Gastroesophageal sphincter (tissue), 3 donors: Measurements from ENCODE around the gene LTO1.

Experiments used
- EP300 ChIP-seq: sonication (generic); formaldehyde crosslinking; IDR thresholded peaks from one replicate; pipeline ENCODE4 v1.6.1; 2017; ENCODE audit warnings: antibody characterized with exemption, mild to moderate bottlenecking
- POLR2A ChIP-seq, 2 donors: fragments of 450-650 bp; IDR thresholded peaks; one replicate each; pipeline ENCODE4 v1.6.1; 2017; ENCODE audit warnings: antibody characterized with exemption in 2 of 2, mild to moderate bottlenecking in 2 of 2, moderate library complexity in 1 of 2
- POLR2AphosphoS5 ChIP-seq: sonication (generic); formaldehyde crosslinking; IDR thresholded peaks from one replicate; pipeline ENCODE4 v1.6.1; 2017; ENCODE audit warnings: antibody characterized with exemption
- TF ChIP-seq, protein P1 (sequence below), 4 experiments: fragments of 200-600 bp in 2 of 4; fragments of 450-650 bp in 2 of 4; sonication (generic) in 1 of 4; IDR thresholded peaks; one replicate each; pipeline ENCODE4 v1.5.1; 2017 to 2019; ENCODE audit warnings: antibody characterized with exemption in 4 of 4, mild to moderate bottlenecking in 2 of 4, moderate library complexity in 2 of 4

DNA sequence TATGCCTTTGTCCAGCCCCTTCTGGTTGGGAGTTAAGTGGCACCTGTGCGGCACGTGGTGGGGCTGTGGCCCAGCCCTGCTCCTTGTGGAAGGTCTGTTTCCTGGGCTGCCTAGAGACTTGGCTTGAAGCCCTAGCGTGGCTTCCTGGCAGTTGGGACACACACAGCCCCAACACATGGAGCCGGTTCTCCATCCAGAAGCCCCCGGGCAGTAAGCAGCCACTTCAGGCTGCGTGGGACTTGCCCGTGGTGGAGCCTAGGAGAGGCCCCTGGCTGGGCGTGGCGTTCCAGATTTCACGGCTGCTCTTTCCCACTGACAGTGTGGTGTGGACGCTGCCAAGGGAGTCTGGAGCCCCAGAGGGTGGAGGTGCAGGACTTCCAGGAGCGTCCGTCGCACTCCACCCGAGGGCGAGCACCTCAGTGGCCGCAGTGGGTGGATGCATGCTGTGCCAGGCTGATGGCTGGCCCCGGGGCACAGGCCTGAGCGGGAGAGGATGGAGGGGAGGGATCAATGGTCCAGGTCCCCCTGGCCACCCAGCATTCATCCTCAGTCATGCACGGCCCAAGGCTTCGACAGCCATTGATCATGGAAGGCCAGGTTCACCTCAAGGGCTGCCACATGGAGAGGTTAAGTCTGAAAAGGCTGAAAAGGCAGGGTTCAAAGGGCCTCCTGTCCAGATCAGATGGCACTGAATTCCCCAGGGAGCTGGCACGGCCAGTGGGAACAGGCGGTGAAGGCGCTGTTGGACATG, 24.9 kb downstream of the LTO1 start:
- TF ChIP-seq, protein P1, sequence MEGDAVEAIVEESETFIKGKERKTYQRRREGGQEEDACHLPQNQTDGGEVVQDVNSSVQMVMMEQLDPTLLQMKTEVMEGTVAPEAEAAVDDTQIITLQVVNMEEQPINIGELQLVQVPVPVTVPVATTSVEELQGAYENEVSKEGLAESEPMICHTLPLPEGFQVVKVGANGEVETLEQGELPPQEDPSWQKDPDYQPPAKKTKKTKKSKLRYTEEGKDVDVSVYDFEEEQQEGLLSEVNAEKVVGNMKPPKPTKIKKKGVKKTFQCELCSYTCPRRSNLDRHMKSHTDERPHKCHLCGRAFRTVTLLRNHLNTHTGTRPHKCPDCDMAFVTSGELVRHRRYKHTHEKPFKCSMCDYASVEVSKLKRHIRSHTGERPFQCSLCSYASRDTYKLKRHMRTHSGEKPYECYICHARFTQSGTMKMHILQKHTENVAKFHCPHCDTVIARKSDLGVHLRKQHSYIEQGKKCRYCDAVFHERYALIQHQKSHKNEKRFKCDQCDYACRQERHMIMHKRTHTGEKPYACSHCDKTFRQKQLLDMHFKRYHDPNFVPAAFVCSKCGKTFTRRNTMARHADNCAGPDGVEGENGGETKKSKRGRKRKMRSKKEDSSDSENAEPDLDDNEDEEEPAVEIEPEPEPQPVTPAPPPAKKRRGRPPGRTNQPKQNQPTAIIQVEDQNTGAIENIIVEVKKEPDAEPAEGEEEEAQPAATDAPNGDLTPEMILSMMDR (IDR thresholded peaks at IDR 0.05): no peak
- TF ChIP-seq EP300 (no peak), POLR2A (IDR thresholded peaks at IDR 0.05) (no peak), POLR2AphosphoS5 (no peak)
